Airway epithelial cell (primary cell): ENCODE results near the gene CHRD. TPM values are rescaled to one million over a fixed set of nuclear protein-coding genes. Genes with fewer than 3 reads are reported as not detected.

Experiments
- total RNA-seq: library from RNA; depleted of rRNA; stranded (reverse); fragments of >200 nt; gene quantifications from 2 replicates; pipeline ENCODE4 v1.2.3, GENCODE V29; 2015

The CHRD gene
- not detected in 2 replicates for total RNA-seq

DNA sequence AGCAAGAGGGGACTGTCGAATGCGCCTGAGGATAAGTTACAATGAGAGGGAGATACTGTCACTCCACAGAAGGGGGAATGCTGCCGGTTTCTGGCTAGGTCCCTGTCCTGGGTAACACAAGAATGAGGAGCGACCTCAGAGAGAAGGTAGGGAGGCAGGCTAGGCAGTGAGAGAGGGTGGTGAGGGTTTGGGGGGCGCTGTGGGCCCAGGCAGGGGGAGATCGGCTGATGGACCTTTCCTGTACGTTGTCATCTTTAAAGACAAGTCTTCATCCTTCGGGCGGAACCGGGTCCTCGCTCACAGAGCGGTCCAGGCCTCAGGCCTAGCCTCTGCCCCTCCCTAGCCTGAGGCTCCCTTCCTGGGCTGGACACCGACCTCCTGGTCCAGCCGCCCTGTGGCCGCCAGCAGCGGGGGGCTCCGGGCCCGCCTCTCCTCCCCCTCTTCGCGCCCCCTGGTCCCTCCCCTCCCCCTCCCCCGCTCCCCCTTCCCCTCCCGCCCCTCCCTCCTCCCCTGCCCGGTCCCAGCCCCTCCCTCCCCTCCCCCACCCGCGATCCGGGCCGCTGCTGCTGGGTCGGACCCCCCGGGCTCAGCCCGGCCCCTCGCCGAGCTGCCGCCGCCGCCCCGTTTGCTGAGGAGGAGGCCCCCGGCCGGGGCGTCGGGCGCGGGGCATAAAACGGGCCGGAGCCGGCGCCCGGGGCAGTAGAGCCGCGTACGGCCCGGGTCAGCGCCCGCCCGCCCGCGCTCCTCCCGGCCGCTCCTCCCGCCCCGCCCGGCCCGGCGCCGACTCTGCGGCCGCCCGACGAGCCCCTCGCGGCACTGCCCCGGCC, at the start of gene CHRD:
Gene CHRD, plus strand, starts transcription at position 697 of the 827 bp plus-strand sequence. CDS start 265 bp downstream, outside the sequence.

DNA sequence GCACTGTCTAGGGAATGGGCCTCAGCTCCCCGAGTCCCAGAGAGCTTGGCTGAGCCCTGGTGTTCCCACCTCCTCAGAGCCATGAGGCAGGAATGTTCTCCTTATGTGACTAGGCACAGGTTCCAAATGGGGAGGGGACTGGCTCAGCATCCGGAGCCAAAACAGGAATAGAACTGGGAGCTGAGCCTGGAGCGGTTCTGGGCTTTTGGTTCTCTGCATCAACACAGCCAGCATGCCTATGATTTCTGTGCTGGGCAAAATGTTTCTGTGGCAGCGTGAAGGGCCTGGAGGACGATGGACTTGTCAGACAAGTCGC, 42.5 kb upstream of the CHRD start, which contains the start of gene FAM131A:
Gene FAM131A, plus strand, starts transcription at position 202 of the 316 bp plus-strand sequence. Its CDS starts 31 bp downstream, at position 233.

DNA sequence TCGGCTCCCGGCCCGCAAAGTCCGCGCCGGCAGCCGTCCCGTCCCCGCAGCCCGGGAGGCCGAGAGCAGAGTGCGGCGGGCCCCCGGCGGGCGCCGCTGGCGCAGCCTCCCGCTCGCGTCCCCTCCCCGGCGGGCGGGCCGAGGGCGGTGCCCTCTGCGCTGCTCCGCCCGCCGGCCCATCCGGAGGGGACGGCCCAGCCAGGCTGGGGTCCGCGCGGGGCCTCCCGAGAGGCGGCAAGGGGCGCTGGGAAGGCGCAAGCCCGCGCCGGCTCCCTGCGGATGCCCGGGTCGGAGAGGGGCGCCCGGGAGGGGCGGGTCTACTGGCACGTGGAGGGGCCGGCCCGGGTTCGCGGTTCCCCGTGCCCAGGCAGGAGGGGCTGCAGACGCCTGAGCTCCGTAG, 18.3 kb upstream of the CHRD start, which contains the start of the genes CLCN2 and POLR2H:
Gene CLCN2, minus strand, starts transcription at position 74 of the 400 bp plus-strand sequence. CDS start 126 bp downstream, outside the sequence.
Gene POLR2H, plus strand, starts transcription at position 179 of the 400 bp plus-strand sequence. CDS start 1,783 bp downstream, outside the sequence.

DNA sequence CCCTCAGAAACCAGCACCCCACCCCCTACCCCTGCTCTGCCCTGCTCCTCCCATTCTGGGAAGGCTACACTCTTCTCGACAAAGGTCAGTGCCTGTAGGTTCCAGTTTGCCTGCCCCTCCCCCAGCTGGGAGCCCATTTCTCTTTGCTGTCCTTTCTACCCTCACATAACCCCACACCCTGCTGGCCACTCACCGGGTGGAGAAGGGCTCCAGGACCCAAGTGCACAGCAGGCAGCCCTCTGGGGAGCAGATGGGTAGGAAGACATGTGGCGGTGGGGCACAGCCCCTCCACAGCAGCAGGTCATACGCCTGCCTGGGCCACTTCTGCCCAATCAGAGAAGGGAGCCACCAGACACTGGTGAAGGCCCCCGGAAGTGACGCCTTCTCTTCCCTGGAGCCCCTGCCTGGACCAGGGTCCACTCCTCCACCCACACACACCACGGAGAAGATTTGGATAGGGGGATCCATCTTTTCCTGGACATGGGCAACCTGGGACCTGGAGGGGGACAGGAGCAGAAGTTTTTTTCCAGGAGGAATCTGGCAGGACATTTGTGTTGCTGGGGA, 1.9 kb upstream of the CHRD start, which contains the start of gene THPO:
Gene THPO, minus strand, starts transcription at position 326 of the 564 bp plus-strand sequence. CDS start 1,948 bp downstream, outside the sequence.

Other genes with a start within 250 kb of the CHRD start
- gene EIF2B5, start 244.7 kb upstream of the CHRD start, total RNA-seq: 25.4 and 40.7 TPM in 2 replicates
- 21.9 and 30.9 TPM in 2 replicates for gene DVL3, start 224.7 kb upstream of the CHRD start, total RNA-seq
- gene AP2M1, start 205.2 kb upstream of the CHRD start, total RNA-seq: 249 and 343 TPM in 2 replicates
- 37.8 and 40.1 TPM in 2 replicates for gene ABCF3, start 193.9 kb upstream of the CHRD start, total RNA-seq
- gene VWA5B2, start 150.5 kb upstream of the CHRD start, total RNA-seq: not detected in 2 replicates
- 82.5 and 89.1 TPM in 2 replicates for gene ALG3, start 131.1 kb upstream of the CHRD start, total RNA-seq
- gene EEF1AKMT4, start 130.4 kb upstream of the CHRD start, total RNA-seq: 16.6 and 19.6 TPM in 2 replicates
- gene CAMK2N2, start 118.5 kb upstream of the CHRD start, total RNA-seq: 0.07 TPM in 1 of 2 replicates, not detected in the other
- gene ECE2, start 104.0 kb upstream of the CHRD start, total RNA-seq: not detected in 2 replicates
- 478 and 595 TPM in 2 replicates for gene PSMD2, start 80.8 kb upstream of the CHRD start, total RNA-seq
- 479 and 515 TPM in 2 replicates for gene EIF4G1, start 65.4 kb upstream of the CHRD start, total RNA-seq
- gene FAM131A, start 42.5 kb upstream of the CHRD start, total RNA-seq: 24.9 and 36.7 TPM in 2 replicates
- gene CLCN2, start 18.4 kb upstream of the CHRD start, total RNA-seq: 6.4 and 7.9 TPM in 2 replicates
- 114 and 182 TPM in 2 replicates for gene POLR2H, start 18.3 kb upstream of the CHRD start, total RNA-seq
- gene THPO, start 1.8 kb upstream of the CHRD start, total RNA-seq: not detected in 2 replicates
- gene EPHB3, start 181.7 kb downstream of the CHRD start, total RNA-seq: 12.3 and 23.4 TPM in 2 replicates